Iris pigment epithelial cell (primary cell): ENCODE data around the gene PRRX2.
"Not testable (repeated sequence)": the region's sequence is repeated elsewhere in the genome, so short reads cannot be mapped to it uniquely, and the experiment has no call there.

Experiments used
- DNase-seq: peaks from one replicate; pipeline ENCODE4 v3.0.0-alpha.2; 2011; ENCODE audit warnings: low read depth

PRRX2 gene

DNA sequence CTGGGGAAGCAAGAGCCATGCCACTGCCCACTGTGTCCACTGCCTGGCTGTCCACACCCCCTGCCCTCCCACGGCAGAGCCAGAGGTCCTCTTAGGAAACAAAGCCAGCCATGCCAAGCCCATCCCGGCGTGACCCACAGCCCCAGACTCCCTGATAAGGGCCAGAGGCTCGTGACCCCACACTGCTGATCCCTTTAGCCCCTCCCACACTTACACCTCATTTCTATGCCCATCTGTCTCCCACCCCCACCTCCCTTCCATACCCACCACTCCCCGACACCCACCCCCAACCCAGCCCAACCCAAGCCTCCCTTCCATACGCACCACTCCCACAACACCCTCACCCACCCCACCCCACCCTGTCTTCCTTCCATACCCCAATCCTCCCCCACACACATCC lies 70.1 kb downstream of the PRRX2 start:
- DNase-seq: no peak

DNA sequence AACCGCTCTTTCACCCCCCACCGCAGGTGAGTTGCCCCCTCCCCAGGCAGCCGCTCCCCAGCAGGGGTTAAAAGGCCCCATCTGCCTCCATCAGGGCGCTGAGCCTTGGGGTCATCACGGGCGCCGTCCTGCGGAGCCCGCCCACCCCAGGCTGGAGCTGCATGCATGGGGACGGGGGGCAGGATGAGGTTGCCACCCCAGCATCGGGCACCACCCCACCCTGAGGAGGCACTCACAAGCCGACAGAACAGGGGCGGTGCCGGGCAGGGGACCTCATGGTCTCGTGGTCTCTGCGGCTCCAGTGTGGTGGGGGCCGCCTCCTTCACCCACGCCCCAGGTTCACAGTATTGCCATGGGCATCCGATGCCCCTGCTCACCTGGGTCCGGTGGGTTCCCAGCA lies 70.9 kb downstream of the PRRX2 start:
- no peak for DNase-seq

DNA sequence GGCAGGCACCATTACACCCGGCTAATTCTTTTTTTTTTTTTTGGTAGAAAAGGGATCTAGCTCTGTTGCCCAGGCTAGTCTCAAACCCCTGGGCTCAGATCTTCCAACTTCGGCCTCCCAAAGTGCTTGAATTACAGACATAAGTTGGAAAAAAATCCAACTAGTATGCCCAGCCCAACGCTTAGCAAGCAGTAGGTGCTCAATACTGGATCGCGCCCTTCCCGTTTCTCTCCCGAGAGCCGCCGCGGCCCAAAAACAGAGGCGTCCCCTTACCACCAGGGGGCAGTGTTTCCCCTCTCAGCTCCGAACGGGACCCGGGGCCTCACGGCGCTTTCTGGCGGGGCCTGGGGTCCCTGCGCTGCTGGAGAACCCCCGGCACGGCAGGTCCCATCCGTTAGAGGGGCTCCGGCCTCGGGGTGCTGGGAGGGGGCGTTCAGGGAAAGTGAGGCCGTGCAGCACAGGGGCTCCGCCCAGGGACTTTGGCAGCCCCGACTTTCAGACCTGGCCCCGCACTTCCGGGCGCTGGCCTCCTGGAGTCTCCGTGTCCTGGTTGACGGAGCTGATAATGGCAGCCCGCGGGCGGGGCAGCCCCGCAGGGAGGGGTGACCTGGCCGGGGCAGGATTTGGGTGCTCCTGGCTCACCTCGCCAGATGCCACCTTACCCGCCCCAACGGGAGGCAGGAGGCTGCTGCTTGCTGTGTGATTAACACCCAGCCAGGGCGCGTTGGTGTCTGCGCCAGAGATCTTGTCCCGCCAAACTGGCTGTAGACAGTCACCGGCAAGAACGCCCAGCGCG lies 72.2 kb downstream of the PRRX2 start:
- peak; percentile 34 for DNase-seq

DNA sequence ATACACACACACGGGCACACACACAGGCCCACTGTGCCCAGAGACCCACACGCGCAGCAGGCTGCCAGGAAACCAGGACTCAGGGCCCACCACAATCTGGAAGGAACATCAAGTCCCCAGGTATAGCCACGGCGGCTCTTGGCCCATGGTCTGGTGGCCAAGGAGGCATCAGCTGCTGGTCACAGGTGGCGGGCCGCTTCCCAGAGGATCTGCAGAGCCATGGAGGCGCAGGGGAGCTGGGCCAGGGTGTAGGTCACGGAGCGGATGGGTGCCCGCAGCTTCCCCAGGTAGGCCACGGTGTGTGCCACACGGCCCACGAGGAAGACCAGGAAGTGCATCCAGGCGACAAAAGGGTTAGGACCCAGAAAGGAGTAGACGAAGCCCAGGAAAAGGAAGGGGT lies 74.0 kb downstream of the PRRX2 start:
- no peak for DNase-seq

DNA sequence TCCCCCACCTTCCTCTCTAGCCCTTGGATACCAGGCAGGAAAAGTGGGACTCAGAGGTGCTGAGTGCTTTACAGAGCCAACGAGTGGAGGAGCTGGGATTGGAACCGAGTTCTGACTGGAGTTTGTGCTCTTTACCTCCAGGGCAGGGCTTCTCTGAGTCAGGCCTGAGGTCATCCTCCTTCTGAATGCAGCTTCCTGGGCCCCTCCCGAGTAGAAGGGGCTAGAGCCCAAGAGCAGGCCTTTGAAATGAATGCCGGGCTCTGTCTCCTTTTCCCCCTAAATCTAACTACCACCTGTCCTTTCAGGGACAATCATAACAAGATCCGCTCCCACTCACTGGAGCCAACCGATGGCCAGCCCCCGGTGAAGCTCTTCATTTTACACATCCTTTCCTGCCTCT lies 74.7 kb downstream of the PRRX2 start:
- no peak for DNase-seq

DNA sequence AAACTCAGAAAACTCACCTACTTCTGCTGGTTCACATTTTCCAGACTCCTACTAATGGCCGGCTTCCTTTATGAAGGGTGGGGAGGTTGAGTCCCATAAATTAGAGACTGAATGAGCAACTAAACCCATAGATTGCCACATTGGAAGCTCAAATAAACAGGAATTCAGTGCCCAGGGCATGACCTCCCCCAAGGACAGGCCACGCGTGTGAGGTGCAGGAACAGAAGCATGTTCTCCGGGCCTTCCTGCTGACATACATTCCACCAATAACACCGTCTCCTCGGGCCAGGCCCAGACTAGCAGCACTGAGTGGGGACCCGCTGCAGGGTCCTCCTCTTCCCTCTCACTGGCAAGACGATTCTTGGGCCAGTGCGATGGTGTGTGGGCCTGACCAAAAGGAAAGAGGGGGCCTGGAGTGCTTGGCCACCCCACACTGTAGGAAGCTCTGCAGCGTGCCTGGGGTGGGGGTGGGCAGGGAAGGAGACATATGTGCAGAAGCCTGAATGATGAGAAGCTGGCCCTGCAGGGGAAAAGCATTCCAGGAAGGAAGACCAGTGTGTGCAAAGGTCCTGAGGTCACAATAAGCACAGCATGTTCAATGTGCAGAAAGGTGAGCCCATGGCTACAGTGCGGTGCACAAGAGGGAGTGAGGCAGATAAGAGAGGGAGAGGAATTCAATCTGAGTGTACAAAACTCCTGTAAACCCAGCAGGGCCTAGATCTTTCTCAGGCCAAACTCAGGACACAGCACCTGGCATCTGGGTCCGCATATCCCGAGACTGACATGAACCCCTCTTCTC lies 75.4 kb downstream of the PRRX2 start:
- DNase-seq: no peak

DNA sequence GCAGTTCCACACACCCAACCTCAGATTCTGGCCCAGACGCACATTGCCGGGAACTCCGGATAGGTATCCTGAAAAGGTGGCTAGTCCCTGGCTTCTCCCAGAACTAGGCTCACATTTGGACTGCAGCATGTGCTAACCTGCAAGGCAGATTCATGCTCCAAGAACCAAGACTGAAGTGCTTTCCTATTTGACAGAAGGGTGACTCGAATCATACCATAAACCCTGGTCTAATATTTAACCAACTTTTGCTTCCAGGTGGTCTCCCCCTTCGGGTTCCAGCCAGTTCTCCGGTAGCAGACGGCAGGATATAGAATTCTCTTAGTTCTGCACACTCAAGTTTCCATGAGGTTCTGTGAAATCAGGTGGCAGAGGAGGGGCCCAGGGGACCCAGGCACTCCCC lies 79.8 kb downstream of the PRRX2 start:
- no peak for DNase-seq

DNA sequence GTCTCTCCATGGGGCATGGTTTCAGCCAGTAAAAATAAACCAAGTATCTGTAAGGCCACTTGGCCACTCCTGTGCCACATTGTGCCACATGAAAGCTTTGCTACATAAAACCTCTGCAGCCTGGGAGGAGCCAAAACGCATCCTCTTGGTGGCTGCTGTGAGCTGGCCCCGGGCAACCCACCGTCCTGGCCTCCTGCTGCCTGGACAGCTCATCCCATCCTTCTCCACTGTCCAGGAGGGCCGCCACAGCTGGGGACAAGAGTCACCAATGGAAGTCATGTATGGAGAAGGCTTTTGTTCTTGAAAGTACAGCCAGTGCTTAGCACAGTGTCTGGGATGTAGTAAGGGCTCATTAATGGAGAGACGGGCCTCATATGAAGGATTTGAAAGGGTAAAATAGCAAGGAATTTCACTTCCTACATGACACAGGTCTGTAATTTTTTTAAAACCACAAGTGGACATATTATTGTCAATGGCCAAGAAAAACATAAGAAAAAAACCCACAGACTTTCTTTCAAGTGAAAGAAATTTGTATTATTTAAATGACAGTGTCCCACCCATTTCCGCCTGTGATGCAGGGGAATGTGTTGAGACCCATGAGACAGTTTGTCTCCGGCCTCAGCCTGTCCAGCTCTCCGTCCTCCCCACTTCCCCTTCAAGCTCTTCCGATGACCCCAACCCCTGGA lies 80.8 kb downstream of the PRRX2 start:
- peak; percentile 65 for DNase-seq

DNA sequence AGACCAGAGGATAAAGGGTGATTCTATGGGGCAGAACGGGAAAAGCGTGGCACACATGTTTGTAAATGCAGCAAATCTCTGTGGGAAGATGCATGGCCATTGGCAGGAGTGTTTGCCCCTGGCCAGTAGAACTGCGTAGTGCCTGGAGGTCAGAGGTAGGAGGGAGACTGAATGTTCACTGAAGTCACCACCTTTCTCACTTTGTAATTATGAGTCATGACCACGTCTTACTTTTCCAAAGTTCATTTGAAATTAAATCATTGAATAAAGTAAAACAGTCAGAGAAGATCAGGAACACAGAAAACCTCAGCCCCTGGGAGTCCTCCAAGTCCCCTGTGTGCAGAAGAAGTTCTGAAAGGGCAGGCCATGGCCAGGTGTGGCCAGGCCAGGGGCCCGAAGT lies 82.8 kb downstream of the PRRX2 start:
- peak; percentile 54 for DNase-seq

DNA sequence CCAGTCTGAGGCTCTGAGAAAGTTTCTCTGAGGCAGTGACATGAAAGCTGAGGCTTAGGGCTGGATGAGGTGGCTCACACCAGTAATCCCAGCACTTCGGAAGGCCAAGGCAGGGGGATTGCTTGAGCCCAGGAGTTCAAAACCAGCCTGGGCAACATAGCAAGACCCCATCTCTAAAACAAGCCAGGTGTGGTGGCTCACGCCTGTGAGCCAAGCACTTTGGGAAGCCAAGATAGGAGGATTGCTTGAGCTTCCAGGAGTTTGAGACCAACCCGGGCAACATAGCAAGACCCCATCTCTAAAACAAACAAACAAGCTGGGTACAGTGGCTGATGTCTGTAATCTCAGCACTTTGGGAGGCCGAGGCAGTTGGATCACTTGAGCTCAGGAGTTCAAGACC lies 83.6 kb downstream of the PRRX2 start:
- DNase-seq: not testable (repeated sequence)

DNA sequence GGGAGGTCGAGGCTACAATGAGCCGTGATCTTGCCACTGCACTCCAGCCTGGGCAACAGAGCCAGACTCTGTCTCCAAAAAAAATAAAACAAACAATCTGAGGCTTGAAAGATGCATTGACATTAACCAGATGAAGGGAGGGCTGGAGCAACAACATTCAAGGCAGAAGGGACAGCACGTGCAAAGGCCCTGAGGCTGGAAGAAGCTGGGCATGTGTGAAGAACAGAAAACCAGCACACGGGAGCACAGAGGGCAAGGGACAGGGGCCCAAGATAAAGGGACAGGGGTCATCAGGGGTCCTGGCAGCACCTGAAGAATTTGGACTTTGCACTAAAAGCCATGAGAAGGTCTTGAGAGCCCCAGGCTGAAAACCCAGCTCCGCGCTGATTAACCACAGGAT lies 84.1 kb downstream of the PRRX2 start:
- no peak for DNase-seq

DNA sequence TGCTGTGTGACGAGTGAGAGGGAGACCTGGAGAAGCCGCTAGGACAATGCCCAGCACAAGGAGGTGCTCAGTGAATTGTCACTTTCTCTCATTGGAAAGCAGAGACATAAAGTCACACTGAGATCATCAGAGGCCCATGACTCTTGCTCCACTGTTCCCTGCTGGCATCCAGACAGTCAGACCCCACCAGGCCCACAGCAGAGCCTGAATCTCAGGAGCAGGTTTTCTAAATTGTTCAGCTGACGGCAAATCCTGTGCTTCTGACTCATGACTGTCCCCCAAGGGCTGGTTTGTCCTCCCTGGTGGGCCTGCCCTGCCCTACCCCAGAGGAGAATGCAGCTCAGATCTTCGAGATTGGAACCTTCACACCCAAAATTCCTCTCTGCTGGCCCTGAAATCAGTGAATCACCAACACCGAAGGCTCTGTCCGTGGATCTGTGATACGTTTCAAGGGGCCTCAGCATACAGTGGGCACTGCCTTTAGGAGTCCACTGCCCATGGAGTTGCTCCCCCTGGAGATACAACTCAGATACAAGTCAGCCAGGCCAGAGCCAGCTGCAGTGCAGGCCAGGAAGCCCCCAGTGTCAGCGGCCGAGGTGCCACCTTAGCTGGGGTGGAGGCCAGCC lies 84.7 kb downstream of the PRRX2 start:
- DNase-seq: peak; percentile 72

DNA sequence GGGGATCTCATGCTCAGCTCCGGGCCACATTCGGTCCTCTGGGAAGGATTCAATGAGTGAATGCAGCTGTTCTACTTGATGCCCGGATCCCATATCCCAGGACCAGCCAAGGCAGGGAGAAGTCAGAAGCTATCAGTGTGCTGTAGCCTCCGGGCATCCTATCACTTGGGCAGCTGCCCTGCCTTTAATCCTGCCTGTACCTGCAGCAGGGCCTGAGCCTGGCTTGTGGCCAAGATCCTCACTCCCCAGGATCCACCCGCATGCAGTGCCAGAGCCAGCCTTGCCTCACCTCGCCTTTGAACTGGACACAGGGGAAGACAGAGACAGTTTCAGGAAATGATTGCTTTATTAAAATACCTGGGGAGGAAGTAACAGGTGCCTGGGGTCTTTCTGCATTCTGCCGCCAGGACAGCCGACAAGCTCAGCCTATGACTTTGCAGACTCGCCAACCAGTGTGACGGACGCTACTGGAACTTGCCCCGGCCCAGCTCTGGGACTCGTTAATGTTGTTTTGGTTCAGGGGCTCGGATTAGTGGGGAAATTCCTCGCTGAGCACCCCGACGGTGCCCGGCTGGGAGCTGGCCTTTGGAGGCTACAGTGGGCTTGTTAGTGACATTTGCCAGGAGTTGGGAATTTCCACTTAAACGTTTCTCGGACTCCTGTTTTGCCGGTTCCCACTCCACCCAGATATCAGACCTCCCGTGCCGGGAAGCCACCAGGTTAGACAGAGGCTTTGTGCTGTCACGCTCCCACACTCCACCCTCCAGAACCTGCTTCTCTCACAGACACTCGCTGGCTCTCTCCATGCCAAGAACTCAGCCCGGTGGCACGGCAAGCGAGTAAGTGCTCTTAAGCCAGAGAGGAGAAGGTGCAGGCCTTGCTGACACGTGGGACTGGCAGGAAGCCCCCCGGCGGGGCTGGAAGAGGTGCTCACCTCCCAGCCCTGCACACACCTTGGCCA lies 86.7 kb downstream of the PRRX2 start:
- DNase-seq: no peak

DNA sequence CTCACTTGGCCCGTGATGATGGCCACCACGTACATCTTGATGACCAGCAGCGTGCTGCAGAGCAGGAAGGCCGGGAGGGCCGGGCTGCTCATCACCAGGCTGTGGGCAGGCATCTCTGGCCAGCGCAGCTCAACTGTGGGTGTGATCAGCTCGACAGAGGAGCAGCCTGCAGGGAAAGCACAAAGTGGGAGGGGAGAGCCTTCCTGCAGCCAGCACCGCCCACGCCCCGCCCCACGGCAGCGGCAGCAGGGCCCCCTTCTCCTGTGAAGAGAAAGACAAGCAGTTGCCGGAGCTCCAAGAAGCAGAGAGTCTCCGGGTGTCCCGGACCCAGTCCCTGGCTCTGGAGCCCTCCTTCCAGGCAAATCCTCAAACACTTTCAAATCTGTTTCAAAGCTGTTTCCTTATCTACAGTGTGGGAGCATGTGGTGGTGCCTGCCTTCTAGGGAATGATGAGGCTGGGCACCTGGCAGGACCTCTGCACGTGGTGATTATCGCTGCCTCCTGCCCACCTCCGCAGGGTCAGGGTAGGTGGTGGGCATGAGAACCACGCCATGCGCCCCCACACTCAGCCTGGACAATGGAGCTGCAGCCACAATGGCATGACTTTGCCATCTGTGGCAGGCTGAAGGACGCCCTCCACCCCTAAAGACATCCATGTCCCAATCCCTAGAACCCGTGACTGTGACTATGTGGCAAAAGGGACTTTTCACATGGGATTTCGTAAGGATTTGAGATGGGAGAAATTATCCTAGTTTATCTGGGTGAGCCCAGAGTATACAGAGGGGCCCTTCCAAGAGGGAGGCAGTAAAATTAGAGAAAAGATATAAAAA lies 87.7 kb downstream of the PRRX2 start, which contains the start of gene PTGES:
TSS of gene PTGES (minus strand) at position 143 of the 830 bp plus-strand sequence. CDS start at position 113, 30 bp downstream.
- peak; percentile 94 for DNase-seq

DNA sequence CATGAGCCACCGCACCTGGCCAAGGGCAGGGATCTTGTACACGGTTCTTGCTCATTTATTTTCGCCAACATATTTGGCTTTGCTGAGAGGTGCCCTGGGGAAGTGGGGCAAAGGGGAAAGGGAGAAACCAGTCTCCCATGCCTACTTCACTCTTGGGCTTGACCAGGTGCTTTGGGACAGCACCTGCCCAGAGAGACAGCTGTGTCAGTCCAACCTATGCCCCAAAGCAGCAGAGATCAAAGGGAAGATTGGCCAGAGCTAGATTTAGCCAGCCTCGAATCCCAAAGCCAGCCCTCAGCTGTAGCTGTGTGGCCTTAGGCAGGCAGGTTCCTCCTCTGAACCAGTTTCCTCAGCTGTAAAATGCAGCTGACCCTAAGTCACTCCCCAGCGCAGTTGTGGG lies 89.7 kb downstream of the PRRX2 start:
- DNase-seq: no peak

DNA sequence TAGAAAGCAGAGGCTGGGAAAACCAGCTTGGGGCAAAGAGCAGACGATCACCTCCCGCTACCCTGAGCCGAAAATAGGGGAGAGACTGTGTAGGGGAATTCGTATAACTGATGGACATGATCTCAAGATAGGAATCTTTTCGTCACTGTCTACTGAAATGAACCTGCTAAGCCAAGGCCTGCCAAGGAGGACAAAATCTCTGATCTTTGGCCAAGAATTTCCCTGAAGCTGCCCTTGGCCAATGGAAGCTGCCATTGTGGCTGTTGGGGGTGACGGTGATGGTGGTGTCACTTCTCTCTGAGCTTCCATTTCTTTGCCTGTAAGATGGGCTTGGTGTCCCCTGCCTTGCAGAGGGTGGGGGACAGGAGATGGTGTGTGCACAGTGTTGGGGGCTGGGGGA lies 90.7 kb downstream of the PRRX2 start:
- no peak for DNase-seq

DNA sequence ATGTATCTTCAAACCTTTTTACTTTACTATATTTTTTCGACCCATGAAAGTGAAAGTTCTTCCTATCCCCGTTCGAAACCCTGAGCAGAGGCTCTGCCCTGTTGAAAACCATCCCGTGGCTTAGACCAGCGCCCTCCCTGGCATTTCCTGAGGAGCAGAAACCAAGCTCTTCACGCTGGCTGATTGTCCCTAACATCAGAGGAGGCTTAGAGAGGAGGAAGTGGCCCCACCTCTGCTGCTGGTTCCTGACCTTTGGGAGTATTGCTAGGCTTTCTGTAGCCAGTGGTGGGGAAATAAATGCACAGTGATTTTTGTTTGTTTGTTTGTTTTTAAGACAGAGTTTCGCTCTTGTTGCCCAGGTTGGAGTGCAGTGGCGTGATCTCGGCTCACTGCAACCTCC lies 91.6 kb downstream of the PRRX2 start:
- DNase-seq: no peak

DNA sequence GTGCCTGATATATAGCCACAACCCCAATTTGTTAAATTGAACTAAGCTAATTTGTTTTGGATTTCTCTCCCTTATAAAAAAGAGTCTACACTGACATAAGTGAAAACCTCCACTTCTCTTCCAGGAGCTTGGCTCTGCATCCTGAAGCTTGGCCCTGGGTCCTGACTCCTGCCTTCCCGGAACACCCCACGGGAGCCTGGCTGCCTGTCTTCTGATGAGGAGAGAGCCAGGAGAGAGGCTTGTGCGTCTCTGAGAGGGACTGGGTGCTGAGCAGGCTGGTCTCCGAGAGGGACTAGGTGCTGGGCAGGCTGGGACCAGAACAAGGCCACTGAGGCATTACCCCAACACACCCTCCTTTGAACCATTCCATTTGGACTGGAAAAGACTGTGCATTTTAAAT lies 93.9 kb downstream of the PRRX2 start:
- DNase-seq: no peak

DNA sequence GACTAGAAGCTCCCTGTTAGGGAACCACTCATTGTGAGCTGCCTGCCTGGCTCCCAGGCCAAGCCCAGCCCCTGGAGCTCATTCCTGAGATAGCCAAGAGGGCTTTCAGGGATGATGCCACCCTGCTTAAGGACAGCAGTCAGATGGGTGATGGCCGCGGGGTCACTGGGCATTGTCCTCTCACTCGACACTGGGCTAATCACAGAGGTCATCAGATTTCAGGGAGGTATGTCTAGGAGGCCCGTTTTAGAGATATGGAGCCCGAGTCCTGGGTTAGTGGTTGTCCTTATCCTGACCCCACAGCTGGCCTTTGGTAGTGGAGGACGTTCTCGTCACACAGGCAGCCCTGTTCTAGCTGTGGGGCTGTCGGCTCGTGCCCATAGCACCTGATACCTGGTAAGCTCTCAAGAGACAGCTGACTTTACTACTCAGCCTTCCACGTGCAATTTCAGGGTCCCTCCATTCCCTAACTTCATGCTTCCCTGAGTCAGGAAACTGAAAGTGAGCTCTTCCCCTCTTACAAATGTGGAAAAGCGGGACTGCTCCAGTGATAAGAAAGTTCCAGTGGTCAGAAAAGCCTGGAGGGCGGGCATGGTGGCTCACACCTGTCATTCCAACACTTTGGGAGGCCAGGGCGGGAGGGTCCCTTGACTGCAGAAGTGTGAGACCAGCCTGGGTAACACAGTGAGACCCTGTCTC lies 94.5 kb downstream of the PRRX2 start:
- no peak for DNase-seq

DNA sequence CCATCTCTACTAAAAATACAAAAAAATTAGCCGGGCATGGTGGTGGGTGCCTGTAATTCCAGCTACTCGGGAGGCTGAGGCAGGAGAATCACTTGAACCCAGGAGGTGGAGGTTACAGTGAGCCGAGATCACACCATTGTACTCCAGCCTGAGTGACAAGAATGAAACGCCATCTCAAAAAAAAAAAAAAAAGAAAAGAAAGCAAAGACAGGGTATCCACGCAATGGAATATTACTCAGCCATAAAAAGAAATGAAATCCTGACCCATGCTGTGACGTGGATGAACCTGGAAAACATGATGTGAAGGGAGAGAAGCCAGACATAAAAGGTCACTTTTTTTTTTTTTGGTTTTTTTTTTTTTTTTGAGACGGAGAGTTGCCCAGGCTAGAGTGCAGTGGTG lies 95.3 kb downstream of the PRRX2 start:
- not testable (repeated sequence) for DNase-seq
